Measurements from ENCODE around the gene PCSK6. TPM values are rescaled to one million over a fixed set of nuclear protein-coding genes. Genes with fewer than 3 reads are reported as not detected.
"Not testable (repeated sequence)": the region's sequence is repeated elsewhere in the genome, so short reads cannot be mapped to it uniquely, and the experiment has no call there.

PCSK6 gene
- total RNA-seq, 2 experiments from 2014 or later: 0.25 to 0.64 TPM

DNA sequence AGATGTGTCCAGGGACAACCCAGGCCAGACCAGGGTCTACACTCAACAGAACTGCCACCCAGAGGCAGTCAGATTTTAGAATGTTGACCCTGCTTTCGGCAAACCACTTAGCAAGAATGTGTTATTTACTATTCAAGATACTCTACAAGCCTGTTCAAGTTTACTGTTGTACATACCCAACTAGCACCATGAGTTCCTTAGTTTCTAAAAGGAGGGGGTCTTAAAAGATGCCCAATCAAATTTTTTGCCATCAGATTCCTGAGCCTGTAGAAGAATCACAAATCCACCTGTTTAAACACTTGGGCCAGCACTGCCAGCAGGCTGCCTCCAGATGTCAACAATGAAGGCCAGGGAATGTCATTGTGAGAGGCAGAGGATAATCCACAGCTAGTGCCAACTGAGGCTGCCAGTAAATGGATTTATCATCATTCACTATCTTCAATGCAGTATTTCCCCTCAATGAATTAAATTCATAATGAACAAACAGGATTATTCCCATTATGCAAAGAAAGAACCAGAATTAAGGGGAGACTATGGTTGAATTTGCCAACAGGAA, 150.9 kb downstream of the PCSK6 start:
- no peak for DNase-seq
- CTCF ChIA-PET: no interaction called here

GRCh38 chr15:101337976-101338375, 151.5 kb downstream of the PCSK6 start:
- CTCF ChIA-PET: no interaction called here
- no peak for DNase-seq
- Mint-ChIP-seq H3K9me3 (peaks cover 8% of the 10 kb centered on the region), H3K4me1 (ENCODE audit: low read depth) (peaks cover 11% of the 10 kb centered on the region), H3K27ac (no peak overlapping the region), H3K27me3 (ENCODE audit: low read depth) (peaks cover 2% of the 10 kb centered on the region), H3K4me3 (no peak overlapping the region), H3K36me3 (ENCODE audit: low read depth) (peaks cover 14% of the 10 kb centered on the region)
- intact Hi-C loops (cut with micrococcal nuclease): no loop called here

More for the DNA sequence above, 150.9 kb downstream of the PCSK6 start:
- intact Hi-C loops (cut with micrococcal nuclease): no loop called here
- H3K4me3 Mint-ChIP-seq: no peak overlapping the region
- H3K27me3 Mint-ChIP-seq (ENCODE audit: low read depth): peaks cover 2% of the 10 kb centered on the region
- H3K4me1 Mint-ChIP-seq (ENCODE audit: low read depth): peaks cover 9% of the 10 kb centered on the region
- no peak overlapping the region for H3K27ac Mint-ChIP-seq
- H3K36me3 Mint-ChIP-seq (ENCODE audit: low read depth): peaks cover 11% of the 10 kb centered on the region
- peaks cover 5% of the 10 kb centered on the region for H3K9me3 Mint-ChIP-seq

GRCh38 chr15:101333907-101334789, 155.4 kb downstream of the PCSK6 start:
- not testable (repeated sequence) for H3K9me3 Mint-ChIP-seq; H3K27me3 Mint-ChIP-seq (ENCODE audit: low read depth)
- peaks cover 12% of the 10 kb centered on the region for H3K36me3 Mint-ChIP-seq (ENCODE audit: low read depth)
- H3K4me1 Mint-ChIP-seq (ENCODE audit: low read depth): peaks cover 11% of the 10 kb centered on the region
- CTCF ChIA-PET: interaction anchor here (0.5 to 1.8 kb wide), 2 partner anchors 13 to 321 kb away, joined by 3 to 5 read pairs; no protein-coding TSS in a partner anchor
- DNase-seq: peak; percentile 59
- H3K4me3 Mint-ChIP-seq: peak overlapping the region; percentile 57
- intact Hi-C loops (cut with micrococcal nuclease): loop anchor here (1.0 kb wide), 2 partner anchors 14 to 39 kb away; partner anchors contain the start of gene SNRPA1
- peak overlapping the region; percentile 82 for H3K27ac Mint-ChIP-seq

GRCh38 chr15:101332061-101332467, 157.4 kb downstream of the PCSK6 start:
- H3K27me3 Mint-ChIP-seq (ENCODE audit: low read depth): no peaks in the 10 kb centered on the region
- CTCF ChIA-PET: interaction anchor here (1.4 kb wide), 1 partner anchor 11 kb away, joined by 4 read pairs; no protein-coding TSS in a partner anchor
- H3K4me1 Mint-ChIP-seq (ENCODE audit: low read depth): peaks cover 11% of the 10 kb centered on the region
- H3K27ac Mint-ChIP-seq: no peak overlapping the region
- intact Hi-C loops (cut with micrococcal nuclease): no loop called here
- DNase-seq: no peak
- H3K36me3 Mint-ChIP-seq (ENCODE audit: low read depth): peaks cover 12% of the 10 kb centered on the region
- peaks cover 8% of the 10 kb centered on the region for H3K9me3 Mint-ChIP-seq
- no peak overlapping the region for H3K4me3 Mint-ChIP-seq

GRCh38 chr15:101329867-101330380, 159.6 kb downstream of the PCSK6 start:
- H3K9me3 Mint-ChIP-seq: peaks cover 5% of the 10 kb centered on the region
- CTCF ChIA-PET: no interaction called here
- no peak overlapping the region for H3K27ac Mint-ChIP-seq
- no peak overlapping the region for H3K4me3 Mint-ChIP-seq
- no peak for DNase-seq
- peaks cover 4% of the 10 kb centered on the region for H3K27me3 Mint-ChIP-seq (ENCODE audit: low read depth)
- peaks cover 9% of the 10 kb centered on the region for H3K4me1 Mint-ChIP-seq (ENCODE audit: low read depth)
- peaks cover 8% of the 10 kb centered on the region for H3K36me3 Mint-ChIP-seq (ENCODE audit: low read depth)
- intact Hi-C loops (cut with micrococcal nuclease): no loop called here

DNA sequence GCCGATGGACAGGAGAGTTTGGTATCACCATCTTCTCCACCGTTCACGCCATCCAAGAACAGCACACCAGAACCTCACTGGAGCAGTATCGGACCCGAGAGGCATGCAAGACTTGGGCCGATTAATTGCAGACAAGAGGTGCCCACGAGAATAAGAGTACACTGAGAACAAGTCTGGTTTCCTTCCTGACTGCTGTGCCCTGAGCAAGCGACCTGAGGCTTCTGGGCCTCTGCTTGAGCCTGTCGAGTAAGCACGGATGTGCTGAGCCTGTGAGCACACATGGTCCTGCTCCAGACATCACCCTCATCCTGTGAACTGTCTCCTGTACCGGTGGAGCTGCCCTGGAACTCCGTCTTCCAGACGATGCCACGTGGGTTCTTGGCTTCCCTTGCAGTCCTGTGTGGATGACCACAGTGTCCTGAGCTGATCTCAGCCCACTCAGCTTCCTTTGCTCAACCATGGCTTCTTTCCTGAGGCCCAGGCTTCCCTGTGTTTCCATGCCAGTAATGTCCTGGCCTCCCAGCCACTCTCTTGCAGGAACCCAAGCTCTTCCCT, 160.1 kb downstream of the PCSK6 start:
- Mint-ChIP-seq H3K4me1 (ENCODE audit: low read depth) (peaks cover 4% of the 10 kb centered on the region), H3K36me3 (ENCODE audit: low read depth) (peaks cover 6% of the 10 kb centered on the region), H3K9me3 (peaks cover 5% of the 10 kb centered on the region), H3K27me3 (ENCODE audit: low read depth) (peaks cover 4% of the 10 kb centered on the region), H3K27ac (no peak overlapping the region), H3K4me3 (no peak overlapping the region)
- CTCF ChIA-PET: no interaction called here
- intact Hi-C loops (cut with micrococcal nuclease): no loop called here
- DNase-seq: no peak

GRCh38 chr15:101328001-101328400, 161.5 kb downstream of the PCSK6 start:
- intact Hi-C loops (cut with micrococcal nuclease): no loop called here
- no peak for DNase-seq
- Mint-ChIP-seq H3K9me3 (no peaks in the 10 kb centered on the region), H3K4me3 (no peak overlapping the region), H3K4me1 (ENCODE audit: low read depth) (no peaks in the 10 kb centered on the region), H3K27me3 (ENCODE audit: low read depth) (peaks cover 4% of the 10 kb centered on the region), H3K36me3 (ENCODE audit: low read depth) (no peaks in the 10 kb centered on the region), H3K27ac (no peak overlapping the region)
- CTCF ChIA-PET: no interaction called here

GRCh38 chr15:101327147-101327740, 162.3 kb downstream of the PCSK6 start:
- Mint-ChIP-seq H3K9me3 (no peaks in the 10 kb centered on the region), H3K36me3 (ENCODE audit: low read depth) (no peaks in the 10 kb centered on the region), H3K27ac (no peak overlapping the region), H3K27me3 (ENCODE audit: low read depth) (peaks cover 4% of the 10 kb centered on the region), H3K4me1 (ENCODE audit: low read depth) (no peaks in the 10 kb centered on the region), H3K4me3 (no peak overlapping the region)
- CTCF ChIA-PET: no interaction called here
- no peak for DNase-seq
- intact Hi-C loops (cut with micrococcal nuclease): no loop called here

GRCh38 chr15:101326462-101327146, 162.9 kb downstream of the PCSK6 start:
- Mint-ChIP-seq H3K36me3 (ENCODE audit: low read depth) (no peaks in the 10 kb centered on the region), H3K27ac (no peak overlapping the region), H3K9me3 (no peaks in the 10 kb centered on the region), H3K27me3 (ENCODE audit: low read depth) (peaks cover 4% of the 10 kb centered on the region), H3K4me1 (ENCODE audit: low read depth) (no peaks in the 10 kb centered on the region), H3K4me3 (no peak overlapping the region)
- no peak for DNase-seq
- CTCF ChIA-PET: no interaction called here
- intact Hi-C loops (cut with micrococcal nuclease): no loop called here

GRCh38 chr15:101326026-101326315, 163.5 kb downstream of the PCSK6 start:
- no peak overlapping the region for H3K4me3 Mint-ChIP-seq
- H3K4me1 Mint-ChIP-seq (ENCODE audit: low read depth): peaks cover 4% of the 10 kb centered on the region

DNA sequence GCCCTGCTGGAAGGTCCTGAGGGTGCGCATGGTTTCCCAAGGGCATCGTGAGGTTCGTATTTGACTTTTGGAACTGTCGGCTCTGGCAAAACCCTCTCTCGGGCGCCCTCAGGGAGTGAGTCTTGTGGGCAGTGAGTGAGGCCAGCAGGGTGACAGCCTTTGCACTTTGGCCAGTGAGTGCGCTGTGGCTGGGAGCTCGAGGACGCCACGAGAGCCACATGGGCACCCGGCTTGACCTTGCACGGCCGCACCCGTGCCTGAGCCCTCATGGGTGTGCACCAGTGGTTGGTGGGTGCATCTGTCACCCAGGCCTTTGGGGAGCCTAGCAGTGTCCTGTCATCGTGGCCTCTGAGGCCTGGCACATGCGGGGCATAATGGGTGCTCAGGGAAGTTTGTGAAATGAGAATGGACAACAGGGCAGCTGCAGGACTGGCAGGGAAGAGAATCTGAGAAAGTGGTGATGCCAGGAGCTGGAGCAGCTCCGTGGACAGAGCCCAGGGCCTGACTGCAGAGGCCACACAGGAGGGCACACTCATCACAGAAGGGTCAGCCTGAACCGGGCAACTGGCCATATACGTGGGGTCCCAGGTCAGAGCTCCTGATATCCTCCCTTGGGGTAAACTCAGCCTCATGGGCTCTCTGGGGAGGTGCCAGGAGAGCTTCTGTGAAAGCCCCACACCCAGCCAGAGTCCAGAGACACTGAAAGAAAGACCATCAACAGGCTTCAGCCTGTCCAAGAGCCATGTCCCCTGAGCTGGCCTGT, 164.1 kb downstream of the PCSK6 start:
- Mint-ChIP-seq H3K4me3 (no peak overlapping the region), H3K9me3 (no peaks in the 10 kb centered on the region), H3K27me3 (ENCODE audit: low read depth) (peaks cover 4% of the 10 kb centered on the region), H3K4me1 (ENCODE audit: low read depth) (peaks cover 7% of the 10 kb centered on the region), H3K27ac (no peak overlapping the region), H3K36me3 (ENCODE audit: low read depth) (no peaks in the 10 kb centered on the region)
- CTCF ChIA-PET: interaction anchor here (0.6 kb wide), 1 partner anchor 30 kb away, joined by 4 read pairs; no protein-coding TSS in a partner anchor
- no peak for DNase-seq
- intact Hi-C loops (cut with micrococcal nuclease): no loop called here

More at GRCh38 chr15:101326026-101326315, 163.5 kb downstream of the PCSK6 start:
- intact Hi-C loops (cut with micrococcal nuclease): no loop called here
- H3K36me3 Mint-ChIP-seq (ENCODE audit: low read depth): no peaks in the 10 kb centered on the region
- H3K9me3 Mint-ChIP-seq: no peaks in the 10 kb centered on the region
- CTCF ChIA-PET: interaction anchor here (0.6 kb wide), 1 partner anchor 30 kb away, joined by 4 read pairs; no protein-coding TSS in a partner anchor
- DNase-seq: no peak
- H3K27me3 Mint-ChIP-seq (ENCODE audit: low read depth): peaks cover 4% of the 10 kb centered on the region
- no peak overlapping the region for H3K27ac Mint-ChIP-seq

All from activated naive CD4-positive, alpha-beta T cell treated with anti-CD3 and anti-CD28 coated beads for 36 hours (primary cell).